Colonic mucosa (tissue), 4 donors: Measurements from ENCODE around the gene SLCO3A1. TPM values are rescaled to one million over a fixed set of nuclear protein-coding genes. Genes with fewer than 3 reads are reported as not detected.

Experiments used
- DNase-seq: peaks from one replicate; pipeline ENCODE4 v3.0.0-alpha.2; 2020
- H3K27ac ChIP-seq: fragments of 200-600 bp; one replicate; pipeline ENCODE4 v1.8.0; 2021
- H3K27me3 ChIP-seq: fragments of 200-600 bp; one replicate; pipeline ENCODE4 v1.8.0; 2021
- H3K36me3 ChIP-seq: fragments of 200-600 bp; one replicate; pipeline ENCODE4 v1.8.0; 2021
- H3K4me1 ChIP-seq: fragments of 200-600 bp; one replicate; pipeline ENCODE4 v1.8.0; 2021; ENCODE audit warnings: mild to moderate bottlenecking
- H3K4me3 ChIP-seq: fragments of 200-600 bp; one replicate; pipeline ENCODE4 v1.8.0; 2021
- H3K9ac ChIP-seq, 2 donors: one replicate each; pipeline ENCODE4 v1.7.0; 2013; ENCODE audit warnings: control low read depth in 2 of 2, low read depth in 2 of 2, low read length in 2 of 2
- H3K9me3 ChIP-seq: fragments of 200-600 bp; one replicate; pipeline ENCODE4 v1.8.0; 2021
- intact Hi-C: fragments of 100-400 bp; cut with DNase I; formaldehyde crosslinking; loops from one replicate; pipeline ENCODE4 v1.14.1; 2022
- total RNA-seq, 2 donors: library from RNA; stranded (reverse); fragmentation: NEBNext Ultra II Directional in 1 of 2; extraction: Animal tissue kit (Norgen Biotek cat#: 25700) in 1 of 2; gene quantifications; one replicate each; pipeline ENCODE4 v1.2.1, GENCODE V29; 2021
- TF ChIP-seq, protein P1 (sequence below): fragments of 200-600 bp; IDR thresholded peaks from one replicate; pipeline ENCODE4 v1.8.0; 2022; ENCODE audit warnings: antibody characterized with exemption, mild to moderate bottlenecking
- donor health status: healthy.
- donor health status: DM: no; HTN: no; CAD: no.
- donor health status: DM: no; HTN: no; CAD: no.

The SLCO3A1 gene
- total RNA-seq, 2 donors from 2014 or later, result 11.4 to 24.6 TPM

DNA sequence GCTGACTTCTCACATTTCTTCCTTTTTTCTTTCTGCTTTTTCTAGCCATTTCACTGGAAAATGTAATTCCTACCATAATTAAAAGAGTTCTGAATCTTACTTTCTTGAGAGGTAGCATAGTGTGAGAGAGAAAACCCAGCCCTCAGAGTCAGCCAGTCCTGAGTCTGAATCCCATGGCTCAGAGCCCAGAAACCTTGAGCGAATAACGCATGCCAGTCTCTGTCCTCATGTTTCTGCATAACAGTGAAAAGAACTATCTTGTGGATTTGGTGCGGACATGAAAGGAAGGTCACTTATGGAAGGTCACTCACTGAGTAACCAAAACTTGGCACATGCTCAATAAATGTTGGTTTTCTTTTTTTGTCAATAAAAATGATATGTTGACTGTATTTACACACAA, 29.3 kb upstream of the SLCO3A1 start:
- TF ChIP-seq, protein P1, sequence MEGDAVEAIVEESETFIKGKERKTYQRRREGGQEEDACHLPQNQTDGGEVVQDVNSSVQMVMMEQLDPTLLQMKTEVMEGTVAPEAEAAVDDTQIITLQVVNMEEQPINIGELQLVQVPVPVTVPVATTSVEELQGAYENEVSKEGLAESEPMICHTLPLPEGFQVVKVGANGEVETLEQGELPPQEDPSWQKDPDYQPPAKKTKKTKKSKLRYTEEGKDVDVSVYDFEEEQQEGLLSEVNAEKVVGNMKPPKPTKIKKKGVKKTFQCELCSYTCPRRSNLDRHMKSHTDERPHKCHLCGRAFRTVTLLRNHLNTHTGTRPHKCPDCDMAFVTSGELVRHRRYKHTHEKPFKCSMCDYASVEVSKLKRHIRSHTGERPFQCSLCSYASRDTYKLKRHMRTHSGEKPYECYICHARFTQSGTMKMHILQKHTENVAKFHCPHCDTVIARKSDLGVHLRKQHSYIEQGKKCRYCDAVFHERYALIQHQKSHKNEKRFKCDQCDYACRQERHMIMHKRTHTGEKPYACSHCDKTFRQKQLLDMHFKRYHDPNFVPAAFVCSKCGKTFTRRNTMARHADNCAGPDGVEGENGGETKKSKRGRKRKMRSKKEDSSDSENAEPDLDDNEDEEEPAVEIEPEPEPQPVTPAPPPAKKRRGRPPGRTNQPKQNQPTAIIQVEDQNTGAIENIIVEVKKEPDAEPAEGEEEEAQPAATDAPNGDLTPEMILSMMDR, result no peak
- no peak for DNase-seq

DNA sequence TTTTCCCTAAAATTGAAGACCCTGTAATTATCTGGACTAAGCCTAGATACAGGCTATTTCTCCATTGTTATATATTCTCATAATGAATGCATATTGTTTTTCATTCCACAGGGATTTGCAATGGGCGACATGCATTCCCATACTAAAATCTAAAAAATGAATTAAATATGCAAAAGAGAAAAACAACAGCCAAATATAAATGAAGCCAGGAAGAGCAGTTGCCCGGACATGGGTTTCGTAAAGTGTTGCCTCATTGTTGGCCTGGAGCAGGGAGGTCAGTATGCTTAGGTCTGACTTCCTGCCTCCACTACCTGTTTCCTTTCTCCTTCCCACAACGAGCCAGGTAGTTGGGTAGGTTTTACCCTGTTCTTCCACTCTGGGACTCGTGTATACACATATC, 27.1 kb upstream of the SLCO3A1 start:
- Histone ChIP-seq H3K4me1 (no peaks in the 10 kb centered on the region), H3K4me3 (no peak overlapping the region), H3K36me3 (no peaks in the 10 kb centered on the region), H3K9ac (no peak overlapping the region), H3K27me3 (no peaks in the 10 kb centered on the region), H3K27ac (no peak overlapping the region), H3K9me3 (no peaks in the 10 kb centered on the region)
- no peak for DNase-seq
- TF ChIP-seq, protein P1, result no peak
- intact Hi-C loops, result no loop called here

More for the DNA sequence above, 29.3 kb upstream of the SLCO3A1 start:
- Histone ChIP-seq H3K4me1 (no peaks in the 10 kb centered on the region), H3K9ac (no peak overlapping the region), H3K27me3 (no peaks in the 10 kb centered on the region), H3K9me3 (no peaks in the 10 kb centered on the region), H3K27ac (no peak overlapping the region), H3K4me3 (no peak overlapping the region), H3K36me3 (no peaks in the 10 kb centered on the region)
- intact Hi-C loops, result no loop called here

DNA sequence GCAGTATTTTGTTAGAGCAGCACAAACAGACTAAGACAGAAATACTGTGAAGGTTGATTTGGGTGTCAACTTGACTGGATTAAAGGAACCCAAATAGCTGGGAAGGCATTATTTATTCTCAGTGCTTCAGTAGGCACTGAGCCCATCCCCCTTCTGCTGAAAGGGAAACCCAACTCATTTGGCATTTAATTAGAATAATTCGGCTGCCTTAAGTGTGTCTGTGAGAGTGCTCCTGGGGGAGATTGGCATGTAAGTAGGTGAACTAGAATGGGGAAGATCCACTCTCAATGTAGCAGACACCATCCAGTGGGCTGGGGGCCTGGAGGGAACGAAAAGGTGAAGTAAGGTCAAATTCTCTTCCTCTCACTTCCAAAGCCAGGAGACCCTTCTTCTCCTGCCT, 20.5 kb upstream of the SLCO3A1 start:
- Histone ChIP-seq H3K9me3 (no peaks in the 10 kb centered on the region), H3K27me3 (no peaks in the 10 kb centered on the region), H3K4me1 (no peaks in the 10 kb centered on the region), H3K9ac (no peak overlapping the region), H3K27ac (no peak overlapping the region), H3K36me3 (no peaks in the 10 kb centered on the region), H3K4me3 (no peak overlapping the region)
- no peak for DNase-seq
- TF ChIP-seq, protein P1, result no peak
- intact Hi-C loops, result no loop called here

DNA sequence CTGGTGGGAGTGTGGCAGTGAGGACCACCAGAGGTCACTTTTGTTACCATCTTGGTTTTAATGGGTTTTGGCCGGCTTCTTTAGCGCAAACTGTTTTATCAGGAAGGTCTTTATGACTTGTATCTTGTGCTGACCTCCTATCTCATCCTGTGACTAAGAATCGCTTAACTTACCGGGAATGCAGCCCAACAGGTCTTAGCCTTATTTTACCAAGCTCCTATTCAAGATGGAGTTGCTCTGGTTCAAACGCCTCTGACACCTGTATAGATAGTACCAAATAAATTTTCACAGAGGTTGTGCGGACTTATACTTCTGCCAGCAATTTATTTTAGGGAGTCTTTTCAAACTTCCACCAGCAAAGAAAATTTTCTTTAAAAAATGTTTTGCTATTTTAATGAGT, 13.6 kb upstream of the SLCO3A1 start:
- H3K9ac ChIP-seq, result no peak overlapping the region
- TF ChIP-seq, protein P1, result no peak
- no peaks in the 10 kb centered on the region for H3K9me3 ChIP-seq
- H3K27me3 ChIP-seq, result no peaks in the 10 kb centered on the region
- no peak overlapping the region for H3K4me3 ChIP-seq
- intact Hi-C loops, result no loop called here
- H3K36me3 ChIP-seq, result no peaks in the 10 kb centered on the region
- no peak for DNase-seq
- H3K27ac ChIP-seq, result no peak overlapping the region
- H3K4me1 ChIP-seq, result no peaks in the 10 kb centered on the region

DNA sequence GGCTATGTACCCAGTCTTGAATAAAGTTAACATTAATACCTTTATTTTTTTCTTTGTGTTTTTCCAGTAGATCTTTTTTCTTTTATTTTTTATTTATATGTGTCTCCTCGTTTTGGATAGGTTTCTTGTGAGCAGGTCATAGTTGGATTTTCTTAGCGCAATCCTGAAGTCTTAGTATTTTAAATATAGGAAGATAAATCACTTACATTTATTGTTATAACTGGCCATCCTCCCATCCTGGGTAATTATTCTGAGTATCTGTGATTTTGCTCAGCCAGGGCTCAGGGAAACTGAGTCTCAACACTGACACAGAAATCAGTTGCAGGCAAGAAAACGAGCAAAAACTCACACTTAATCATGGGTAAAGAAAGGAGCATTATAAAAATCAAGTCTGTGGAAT, 11.6 kb upstream of the SLCO3A1 start:
- intact Hi-C loops, result no loop called here
- no peak overlapping the region for H3K9ac ChIP-seq

More for the DNA sequence above, 11.6 kb upstream of the SLCO3A1 start:
- H3K36me3 ChIP-seq, result no peaks in the 10 kb centered on the region
- no peak overlapping the region for H3K27ac ChIP-seq
- no peaks in the 10 kb centered on the region for H3K27me3 ChIP-seq
- H3K4me3 ChIP-seq, result no peak overlapping the region
- H3K9me3 ChIP-seq, result no peaks in the 10 kb centered on the region
- TF ChIP-seq, protein P1, result no peak
- no peak for DNase-seq
- no peaks in the 10 kb centered on the region for H3K4me1 ChIP-seq
